T-helper 22 cell (primary cell): Measurements from ENCODE around the gene TOM1L2.
"Not testable (repeated sequence)": the region's sequence is repeated elsewhere in the genome, so short reads cannot be mapped to it uniquely, and the experiment has no call there.

ENCODE experiments used
- DNase-seq: peaks from one replicate; pipeline ENCODE4 v3.0.0-alpha.2; 2020; ENCODE audit warnings: low read depth

Gene TOM1L2

DNA sequence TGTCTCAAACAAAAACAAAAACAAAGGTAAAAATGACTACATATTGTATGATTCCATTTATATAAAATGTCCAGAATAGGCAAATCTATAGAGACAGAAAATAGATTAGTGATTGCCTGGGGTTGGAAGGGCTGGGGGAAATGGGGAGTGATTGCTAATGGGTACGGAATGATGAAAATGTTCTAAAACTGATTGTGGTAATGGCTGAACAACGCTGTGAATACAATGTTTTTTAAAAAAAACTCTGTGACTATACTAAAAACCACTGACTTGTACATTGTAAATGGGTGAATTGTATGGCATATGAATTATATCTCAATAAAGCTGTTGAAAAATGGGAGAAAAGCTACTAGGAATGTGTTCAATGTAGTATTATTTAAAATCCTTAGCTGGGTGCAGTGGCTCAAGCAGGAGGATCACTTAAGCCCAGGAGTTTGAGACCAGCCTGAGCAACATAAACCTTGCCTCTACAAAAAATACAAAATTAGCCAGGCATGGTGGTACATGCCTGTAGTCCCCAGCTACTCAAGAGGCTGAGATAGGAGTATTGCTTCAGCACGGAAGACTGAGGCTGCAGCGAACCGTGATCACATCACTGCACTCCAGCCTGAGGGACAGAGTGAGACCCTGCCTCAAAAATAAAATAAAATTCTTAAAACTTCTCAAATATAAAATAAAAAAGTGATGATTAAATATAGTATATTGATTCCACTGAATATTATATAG lies 47.9 kb downstream of the TOM1L2 start:
- DNase-seq: no peak

DNA sequence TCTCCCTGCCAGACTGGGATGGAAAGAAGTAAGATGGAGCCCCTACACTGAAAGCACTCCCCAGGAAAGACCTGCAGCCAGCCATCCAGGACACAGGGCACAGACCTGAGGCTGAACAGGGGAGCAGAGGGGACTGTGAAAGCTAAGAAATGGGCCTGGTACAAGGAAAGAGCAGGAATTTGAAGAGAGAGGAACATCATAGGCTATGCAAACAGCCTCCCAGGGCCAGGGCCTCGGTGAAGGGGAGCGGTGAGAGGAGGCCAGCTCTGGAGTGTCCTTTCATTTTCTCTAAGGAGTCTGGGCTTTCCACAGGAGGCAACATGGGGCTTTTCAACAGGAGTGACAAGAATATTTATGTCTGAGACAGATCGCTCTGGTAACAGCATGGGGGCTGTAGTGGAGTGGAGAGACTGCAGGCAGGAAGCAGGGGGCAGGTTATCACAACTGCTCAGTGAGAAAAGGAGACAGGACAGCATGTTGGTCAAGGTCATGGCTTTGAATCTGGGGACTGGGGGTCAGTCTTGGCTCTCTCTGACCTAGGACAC lies 50.1 kb downstream of the TOM1L2 start:
- no peak for DNase-seq

DNA sequence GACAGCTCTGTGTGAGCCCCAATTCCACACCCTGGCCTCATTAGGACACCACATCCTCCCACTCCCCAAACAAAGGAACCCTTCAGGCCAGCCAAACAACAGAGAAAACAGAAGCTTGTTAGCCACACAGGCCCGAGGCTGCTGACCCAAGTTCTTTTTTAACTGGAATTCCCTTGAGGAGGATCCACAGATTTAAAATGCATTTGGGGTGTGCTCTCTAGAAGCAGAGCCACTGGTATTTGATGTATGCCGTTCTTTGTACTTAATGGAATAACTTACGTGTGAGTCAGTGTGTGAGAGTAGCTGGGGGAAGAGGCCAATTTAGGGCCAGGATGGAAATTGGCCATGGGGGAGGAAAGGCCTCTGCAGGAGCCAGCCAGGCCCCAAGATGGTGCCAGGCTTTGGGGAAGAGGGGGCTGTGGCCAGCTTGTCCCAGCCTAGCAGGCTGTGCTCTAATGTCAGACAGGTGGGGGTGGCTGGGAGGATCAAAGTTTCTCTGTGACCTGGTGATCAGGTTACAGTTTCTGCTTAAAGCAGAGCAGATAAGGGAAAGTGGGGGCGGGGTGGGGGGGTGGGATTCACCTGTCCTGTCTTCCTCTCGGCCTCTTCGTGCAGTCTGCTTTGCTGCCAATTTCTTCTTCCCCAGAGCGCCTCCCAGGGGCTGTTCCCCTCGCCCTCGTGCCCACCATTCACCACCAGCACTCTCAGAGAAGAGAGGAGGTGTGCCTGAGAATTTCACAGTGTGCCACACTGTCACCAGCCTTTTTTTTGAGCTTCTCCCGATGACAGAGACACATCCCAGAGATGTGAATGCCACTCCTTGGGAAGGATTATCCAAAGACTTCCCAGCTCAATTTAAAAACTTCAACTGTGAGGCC lies 50.8 kb downstream of the TOM1L2 start:
- no peak for DNase-seq

DNA sequence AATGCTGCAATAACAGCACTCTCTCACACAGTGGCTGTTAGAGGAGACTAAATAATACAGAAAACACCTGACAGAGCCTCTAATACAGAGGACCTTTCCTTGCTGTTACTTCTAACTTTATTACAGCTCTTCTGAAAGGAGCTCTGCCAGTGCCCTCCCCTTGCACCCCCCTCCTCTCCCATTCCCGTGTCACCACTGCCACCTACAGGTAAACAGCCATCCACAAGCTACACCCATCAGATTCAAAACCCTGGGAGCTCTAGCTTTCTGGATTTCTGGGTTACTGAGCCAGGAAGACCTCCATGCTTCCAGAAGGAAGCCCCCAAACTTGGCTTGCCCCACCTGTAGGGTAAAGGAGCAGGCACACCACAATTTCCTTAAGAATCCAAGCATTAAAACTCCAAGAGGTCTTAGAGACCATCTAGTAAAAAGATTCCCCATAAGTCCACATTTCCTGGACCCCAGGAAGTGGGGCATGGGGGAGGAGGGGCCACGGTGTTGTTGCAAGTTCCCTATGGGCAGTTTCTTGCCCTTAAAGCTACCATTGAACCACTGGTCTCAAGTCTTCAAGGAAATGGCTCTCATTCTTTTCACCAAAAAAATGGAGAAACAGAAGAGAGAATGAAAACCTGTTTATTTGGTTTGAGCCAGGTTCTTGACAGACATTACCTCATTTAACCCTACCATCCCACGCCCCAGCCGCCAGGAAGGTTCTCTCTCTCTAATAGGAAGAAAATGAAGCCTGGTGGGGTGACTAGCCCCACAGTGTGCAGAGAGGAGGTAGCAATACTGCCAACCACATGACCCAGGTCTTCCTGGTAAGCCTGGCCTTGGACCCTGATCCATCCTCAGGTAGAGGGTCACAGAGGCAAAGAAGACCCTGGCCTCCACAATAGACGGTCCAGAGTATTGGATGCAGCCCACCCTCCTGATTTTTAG lies 52.8 kb downstream of the TOM1L2 start:
- peak; percentile 29 for DNase-seq

DNA sequence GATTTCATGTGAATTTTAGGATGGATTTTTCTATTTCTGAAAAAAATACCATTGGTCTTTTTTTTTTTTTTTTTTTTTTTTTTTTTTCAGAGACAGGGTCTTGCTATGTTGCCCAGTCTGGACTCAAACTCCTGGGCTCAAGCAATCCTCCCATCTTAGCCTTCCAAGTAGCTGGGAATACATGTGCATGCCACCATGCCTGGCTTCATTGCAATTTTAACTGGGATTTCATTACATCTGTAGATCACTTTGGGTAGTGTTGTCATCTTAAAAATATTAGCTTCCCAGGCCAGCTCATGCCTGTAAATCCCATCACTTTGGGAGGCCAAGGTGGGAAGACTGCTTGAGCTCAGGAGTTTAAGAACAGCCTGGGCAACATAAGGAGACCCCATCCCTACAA lies 54.8 kb downstream of the TOM1L2 start:
- no peak for DNase-seq

DNA sequence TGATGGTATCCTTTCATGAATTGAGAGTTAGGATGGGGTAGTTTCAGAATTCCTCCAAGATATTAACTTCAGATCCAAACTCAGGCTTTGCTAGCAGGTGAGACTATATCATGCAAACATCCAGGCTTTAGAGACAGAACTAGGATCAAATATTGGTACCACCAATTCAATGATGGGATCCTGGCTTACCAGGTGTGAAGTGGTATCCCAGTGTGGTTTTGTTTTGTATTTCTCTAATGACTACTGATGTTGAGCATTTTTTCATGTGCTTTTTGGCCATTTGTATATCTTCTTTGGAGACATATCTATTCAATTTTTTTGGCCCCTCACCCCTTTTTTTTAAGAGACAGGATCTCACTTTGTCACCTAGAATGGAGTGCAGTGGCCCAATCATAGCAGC lies 57.0 kb downstream of the TOM1L2 start:
- no peak for DNase-seq

DNA sequence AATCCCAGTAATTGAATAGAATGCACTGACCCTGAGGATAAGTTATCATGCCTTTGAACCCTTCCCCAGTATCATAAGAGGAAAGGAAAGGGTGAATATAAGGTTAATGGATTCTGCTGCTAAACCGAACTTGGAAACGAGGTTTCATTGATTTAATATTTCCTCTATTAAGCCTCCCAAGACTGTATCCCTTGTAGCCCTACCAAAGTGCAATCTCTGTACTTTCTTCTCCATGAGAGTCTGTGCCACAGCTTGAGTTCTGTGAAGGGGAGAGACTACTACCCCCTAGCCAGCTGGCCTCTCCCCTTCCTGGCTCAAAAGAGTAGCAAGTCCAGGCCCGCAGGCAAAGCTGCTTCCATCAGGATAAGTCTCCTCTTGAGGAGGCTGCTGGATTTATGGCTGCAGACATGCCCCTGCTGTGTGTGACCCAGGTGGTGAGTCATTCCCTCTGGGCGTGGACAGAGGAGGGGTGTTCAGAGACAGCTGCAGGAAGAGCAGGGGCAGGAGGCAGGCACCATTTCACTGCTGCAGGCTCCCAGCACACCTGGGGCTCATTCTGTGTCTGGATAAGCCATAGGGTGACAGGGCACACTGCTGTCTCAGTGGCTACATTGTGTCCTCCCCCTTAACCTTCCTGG lies 58.4 kb downstream of the TOM1L2 start:
- no peak for DNase-seq

DNA sequence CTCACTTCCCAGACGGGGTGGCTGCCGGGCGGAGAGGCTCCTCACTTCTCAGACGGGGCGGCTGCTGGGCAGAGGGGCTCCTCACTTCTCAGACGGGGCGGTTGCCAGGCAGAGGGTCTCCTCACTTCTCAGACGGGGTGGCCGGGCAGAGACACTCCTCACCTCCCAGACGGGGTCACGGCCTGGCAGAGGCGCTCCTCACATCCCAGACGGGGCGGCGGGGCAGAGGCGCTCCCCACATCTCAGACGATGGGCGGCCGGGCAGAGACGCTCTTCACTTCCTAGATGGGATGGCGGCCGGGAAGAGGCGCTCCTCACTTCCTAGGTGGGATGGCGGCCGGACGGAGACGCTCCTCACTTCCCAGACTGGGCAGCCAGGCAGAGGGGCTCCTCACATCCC lies 59.9 kb downstream of the TOM1L2 start:
- DNase-seq: not testable (repeated sequence)

DNA sequence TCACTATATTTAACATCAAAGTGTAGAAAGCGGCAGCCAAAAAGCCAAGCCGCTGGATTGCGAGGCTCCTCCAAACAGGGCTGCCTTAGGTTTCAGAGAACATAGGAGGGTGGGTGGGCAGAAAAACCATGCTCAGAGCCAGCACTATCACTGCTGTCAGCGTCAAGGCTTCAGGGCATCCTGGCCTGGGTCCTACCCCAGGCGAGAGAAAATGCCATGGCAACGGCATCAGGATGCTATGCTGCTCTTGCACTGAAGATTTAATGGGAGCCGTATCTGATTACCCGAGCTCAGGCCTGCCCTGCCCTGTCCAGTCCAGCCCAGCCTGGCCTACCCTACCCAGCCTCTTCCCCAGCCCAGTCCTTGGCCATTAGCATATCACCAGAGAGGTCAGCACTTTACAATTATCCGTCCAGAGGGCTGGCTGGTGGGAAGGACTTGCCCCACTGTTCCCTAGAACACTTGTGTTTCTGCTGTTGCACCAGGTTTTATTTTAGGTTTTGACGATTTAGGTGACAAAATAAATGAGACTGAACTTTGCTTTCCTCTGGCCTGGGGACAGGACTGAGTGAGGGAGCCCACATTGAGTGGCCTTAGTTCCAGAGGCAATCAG lies 61.1 kb downstream of the TOM1L2 start:
- no peak for DNase-seq

DNA sequence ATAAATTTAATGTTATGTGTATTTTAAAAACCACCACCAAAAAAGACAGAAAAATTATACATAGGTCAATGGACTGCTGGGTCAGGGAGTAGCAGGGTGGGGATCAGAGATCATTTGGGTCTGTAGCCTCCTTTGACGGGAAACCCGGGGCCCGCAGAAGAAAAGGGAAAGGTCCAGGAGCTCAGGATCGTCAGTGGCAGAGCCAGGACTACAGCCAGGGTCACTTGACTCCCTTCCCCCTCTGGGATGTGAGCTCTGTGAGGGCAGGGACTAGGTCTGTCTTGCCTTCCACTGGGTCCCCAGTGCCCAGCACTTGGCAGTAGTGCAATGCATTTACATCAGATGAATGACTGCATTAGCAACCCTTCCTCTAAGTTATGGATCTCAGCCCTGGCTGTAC lies 62.1 kb downstream of the TOM1L2 start:
- DNase-seq: no peak

DNA sequence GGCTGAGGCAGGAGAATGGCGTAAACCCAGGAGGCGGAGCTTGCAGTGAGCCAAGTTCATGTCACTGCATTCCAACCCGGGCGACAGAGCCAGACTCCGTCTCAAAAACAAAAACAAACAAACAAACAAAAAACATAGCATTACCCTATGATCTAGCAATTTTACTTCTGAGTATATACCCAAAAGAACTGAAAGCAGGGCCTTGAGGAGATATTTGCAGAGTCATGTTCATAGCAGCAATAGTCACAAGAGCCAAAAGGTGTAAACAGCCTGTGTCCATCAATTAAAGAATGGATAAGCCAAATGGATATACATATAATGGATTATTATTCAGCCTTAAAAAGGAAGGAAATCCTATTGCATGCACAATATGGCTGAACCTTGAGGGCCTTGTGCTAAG lies 63.1 kb downstream of the TOM1L2 start:
- no peak for DNase-seq

DNA sequence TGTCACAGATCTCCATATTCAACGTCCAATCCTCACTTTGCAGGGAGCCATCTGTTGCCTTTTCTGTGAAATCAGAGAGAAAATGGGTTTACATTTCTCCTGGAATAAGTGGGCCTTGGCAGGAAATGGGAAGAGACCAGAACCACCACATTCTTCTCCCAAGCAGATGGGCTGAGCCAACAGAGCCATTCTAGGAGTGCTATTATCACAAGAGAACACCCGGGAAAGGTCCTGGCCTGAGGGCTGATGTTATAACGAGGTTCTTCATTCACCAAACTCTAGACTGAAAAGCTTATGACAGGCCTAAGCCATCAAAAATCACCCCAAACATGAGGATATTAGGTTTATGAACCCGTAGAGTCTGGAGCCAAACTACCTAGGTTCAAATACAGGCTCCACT lies 64.7 kb downstream of the TOM1L2 start:
- no peak for DNase-seq

DNA sequence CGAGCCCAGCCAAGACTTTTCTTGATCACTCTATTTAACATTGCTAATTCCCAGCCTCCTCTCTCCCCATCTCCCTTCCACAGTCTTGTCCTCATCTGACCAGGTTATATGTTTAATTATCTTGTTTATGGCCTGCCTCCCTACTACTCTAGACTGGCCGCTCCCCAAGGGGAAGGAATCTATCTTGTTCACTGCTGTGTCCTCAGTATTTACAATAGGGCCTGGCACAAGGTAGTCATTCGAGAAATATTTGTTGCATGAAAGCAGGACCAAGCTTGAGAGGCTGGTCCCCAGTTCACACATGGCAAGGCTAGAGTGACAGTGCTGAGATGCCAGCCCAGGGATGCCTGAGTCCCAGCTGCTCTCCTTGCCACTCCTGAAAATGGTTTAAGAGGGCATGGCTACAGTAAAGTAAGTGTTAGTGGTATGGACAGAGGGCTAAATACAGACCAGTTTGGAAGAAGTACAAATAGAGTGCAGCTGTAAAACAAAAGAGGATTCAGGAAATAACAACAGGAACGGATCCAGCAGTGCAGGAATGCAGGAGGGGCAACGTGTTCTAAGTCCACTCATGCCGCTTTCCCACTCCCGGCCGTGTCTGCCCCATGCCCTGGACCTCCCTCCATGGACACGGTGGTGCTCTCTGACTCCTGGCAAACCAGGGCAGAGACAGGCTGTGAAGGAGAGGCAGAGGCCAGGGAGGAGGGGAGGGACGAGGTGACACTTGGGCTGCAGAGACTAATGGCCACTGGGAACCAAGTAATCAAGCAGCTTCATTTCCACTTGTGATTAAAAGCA lies 65.6 kb downstream of the TOM1L2 start:
- DNase-seq: no peak

DNA sequence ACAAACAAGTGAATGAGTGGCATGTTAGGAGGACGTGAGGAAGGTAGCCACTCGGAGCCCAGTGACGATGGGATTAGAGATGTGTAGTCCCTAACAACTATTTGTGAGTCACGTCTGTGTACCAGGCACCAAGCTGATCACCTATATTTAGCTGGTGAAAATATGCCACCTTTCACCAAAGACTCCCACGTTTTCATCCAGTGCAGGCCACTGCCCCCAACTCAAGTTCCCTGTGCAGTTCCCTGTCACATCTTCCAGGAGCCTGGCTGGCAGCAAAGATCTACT lies 67.2 kb downstream of the TOM1L2 start:
- DNase-seq: no peak

DNA sequence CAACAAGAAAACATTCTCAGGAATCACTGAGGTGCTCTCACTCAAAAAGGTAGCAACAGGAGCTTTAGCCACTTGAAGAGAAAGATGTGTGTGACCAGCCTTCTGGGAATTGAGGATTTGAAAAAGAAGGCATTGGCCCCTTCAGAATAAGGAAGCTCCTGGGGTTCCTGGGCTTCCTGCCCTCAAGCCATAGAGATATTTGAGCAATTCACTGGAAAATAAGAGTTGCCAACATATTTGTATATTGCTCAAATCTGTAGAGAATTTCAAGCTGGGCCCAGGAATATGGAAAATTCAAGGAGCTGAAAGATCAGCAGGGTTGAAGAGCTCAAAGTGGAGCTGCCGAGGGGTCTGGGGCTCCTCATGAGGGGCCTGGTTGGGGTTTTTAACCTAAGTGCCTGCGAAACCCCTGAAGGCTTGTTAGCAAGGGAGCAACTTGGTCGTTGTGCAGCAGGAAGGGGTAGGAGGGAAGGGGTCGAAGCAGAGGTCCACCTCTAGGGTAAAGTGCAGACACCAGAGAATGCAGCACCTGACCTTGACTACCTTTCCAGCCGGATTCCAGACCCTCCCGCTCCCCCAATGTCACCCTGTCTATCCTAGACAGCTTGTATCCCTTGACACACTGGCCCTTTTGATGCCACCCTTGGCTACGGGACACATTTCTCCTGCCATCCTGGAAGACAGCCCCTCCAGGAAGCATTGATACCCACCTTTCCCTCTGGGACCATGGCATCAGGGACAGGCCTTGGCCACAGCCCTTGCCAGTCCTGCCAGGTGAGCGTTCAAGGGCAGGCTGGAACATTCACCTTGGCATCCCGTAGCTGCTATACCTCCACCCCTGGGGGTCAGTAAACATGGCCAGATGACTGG lies 67.8 kb downstream of the TOM1L2 start:
- no peak for DNase-seq

DNA sequence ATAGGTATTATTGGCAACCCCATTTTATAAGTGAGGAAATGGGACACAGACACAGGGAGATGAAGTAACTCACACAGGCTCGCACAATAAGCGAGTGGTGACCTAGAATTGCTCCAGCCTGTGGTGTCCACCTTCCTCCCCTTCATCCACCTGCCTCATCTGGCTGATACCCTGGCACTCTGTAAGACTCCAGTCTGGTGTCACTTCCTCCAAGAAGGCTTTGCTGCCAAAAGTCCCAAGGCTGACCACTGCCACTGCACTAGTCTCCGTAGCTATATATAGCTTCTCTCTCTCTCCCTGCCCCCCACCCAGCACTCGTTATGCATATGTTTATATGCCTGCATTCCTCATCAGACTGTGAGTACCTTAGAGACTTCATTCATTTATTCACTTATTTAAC lies 69.3 kb downstream of the TOM1L2 start:
- DNase-seq: no peak

DNA sequence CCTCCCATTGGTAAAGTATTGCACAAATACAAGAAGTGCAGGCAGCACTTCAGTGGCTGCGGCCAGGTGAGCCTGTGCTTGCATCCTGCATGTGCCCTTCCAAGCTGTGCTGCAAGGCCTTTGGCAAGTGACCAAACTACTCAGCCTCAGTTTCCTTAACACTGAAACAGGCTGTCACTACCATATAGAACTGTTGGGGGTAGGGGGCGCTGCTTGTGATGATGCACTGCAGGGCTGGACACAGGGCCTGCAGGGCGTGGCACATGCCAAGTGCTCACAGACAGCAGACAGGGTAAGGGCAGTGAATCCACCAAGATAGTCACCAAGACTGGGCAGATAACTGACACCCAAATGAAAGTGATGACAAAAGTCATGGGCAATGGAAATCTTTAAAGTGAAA lies 69.8 kb downstream of the TOM1L2 start:
- DNase-seq: no peak

DNA sequence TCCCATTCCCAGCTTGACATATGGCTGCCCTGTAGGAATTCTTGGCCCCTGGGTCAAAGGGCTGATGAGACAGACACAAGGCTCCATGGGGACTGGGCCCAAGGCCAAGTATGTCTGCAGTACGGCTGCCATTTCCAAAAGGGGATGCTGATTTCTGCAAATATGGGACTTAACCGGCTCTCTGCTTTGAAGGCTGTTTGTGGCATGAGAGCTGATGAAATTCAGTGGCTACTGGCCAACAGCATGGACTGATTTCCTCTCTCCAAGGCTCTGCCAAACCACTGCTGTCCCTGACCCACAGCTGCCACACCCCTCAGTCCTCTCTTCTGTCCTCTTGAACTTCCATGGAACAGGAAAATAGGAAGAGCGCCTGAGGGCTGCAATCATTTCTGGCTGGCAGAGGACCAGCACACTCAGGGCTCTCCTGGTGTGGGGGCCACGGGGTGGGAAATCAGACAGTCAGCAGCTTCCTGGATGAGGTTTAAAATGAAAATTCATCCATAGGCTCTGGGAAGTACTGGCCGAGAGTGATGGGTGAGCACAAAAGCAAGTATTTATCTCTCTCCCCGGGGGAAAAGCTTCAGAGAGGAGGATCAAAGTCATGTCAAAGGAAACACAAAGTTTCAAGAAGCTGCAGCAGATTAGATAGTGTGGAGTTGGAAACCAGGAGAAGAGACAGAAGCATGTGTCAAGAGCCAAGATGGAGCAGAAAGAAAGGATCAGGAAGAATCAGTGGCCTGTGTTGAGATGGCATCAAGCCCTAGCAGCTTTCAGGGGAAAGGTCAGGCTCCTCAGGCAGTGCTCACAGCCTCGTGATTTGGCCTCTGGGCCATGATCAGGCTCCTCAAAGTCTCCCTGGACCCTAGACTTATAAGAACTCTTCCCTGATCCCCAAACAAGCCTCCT lies 71.3 kb downstream of the TOM1L2 start:
- no peak for DNase-seq

DNA sequence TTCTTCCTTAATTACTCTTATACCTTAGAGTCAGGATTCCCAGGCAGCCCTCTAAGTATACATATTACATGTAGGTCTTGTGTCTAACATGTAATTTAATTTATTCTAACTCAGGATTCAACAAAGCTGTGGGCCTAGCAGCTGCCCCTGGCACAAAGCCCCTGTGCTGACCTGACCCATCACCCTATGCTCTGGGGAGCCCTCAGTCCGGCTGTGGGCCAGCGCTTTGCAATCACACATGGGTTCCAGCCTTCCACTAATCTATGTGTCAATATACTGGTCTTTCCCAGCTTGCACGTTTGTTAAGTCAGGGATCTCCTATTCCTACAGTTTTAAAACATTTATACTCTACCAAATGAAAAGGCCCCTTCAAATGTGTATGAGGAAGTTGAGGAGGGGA lies 72.7 kb downstream of the TOM1L2 start:
- no peak for DNase-seq
